ENCODE results near the gene KIAA0319L. TPM values are rescaled to one million over a fixed set of nuclear protein-coding genes. Genes with fewer than 3 reads are reported as not detected.

KIAA0319L gene
- polyA plus RNA-seq, 1 donor from 2014 or later: 38.1 TPM

- peaks cover 10% of the 10 kb centered on the region for H3K9me3 ChIP-seq (ENCODE audit: low read length)
- no peak overlapping the region for H3K9ac ChIP-seq (ENCODE audit: low read length)
Measured at GRCh38 chr1:35531368-35531767, 25.8 kb downstream of the KIAA0319L start.

DNA sequence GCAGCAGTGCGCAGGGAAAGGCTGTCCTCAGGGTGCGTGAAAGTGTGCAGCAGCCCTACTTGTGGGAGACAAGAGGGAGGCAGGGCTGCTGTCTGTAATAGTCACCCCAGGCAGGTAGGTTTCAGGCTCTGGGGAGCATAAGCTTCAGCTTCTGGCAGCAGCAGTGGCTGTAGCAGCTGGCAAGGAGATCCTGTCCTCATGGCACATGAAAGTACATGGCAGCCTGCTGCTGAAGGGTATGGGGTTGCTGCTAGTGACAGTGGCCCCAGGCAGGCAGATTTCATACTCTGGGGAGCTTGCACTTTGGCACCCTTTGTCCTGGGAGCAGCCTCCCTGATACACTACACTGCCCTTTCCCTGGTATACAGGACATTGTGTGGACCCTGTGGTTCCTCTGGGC is 26.3 kb downstream of the KIAA0319L start:
- Histone ChIP-seq H2AFZ (ENCODE audit: low read depth, low read length) (no peak overlapping the region), H3K79me2 (replicated peaks; ENCODE audit: insufficient read depth, low read length) (no peaks in the 10 kb centered on the region), H3F3A (ENCODE audit: insufficient read depth, low read length, poor library complexity, severe bottlenecking) (no peaks in the 10 kb centered on the region), H3K27me3 (ENCODE audit: insufficient read depth, low read depth, low read length) (no peaks in the 10 kb centered on the region), H3K4me3 (ENCODE audit: low read length) (no peak overlapping the region), H4K20me1 (ENCODE audit: insufficient read depth) (no peaks in the 10 kb centered on the region), H3K36me3 (ENCODE audit: insufficient read depth, low read length) (peaks cover 7% of the 10 kb centered on the region), H3K4me2 (ENCODE audit: low read length) (no peak overlapping the region), H3K9ac (ENCODE audit: low read length) (no peak overlapping the region), H3K9me2 (ENCODE audit: insufficient read depth, low read length) (no peaks in the 10 kb centered on the region), H3K9me3 (ENCODE audit: low read length) (peaks cover 10% of the 10 kb centered on the region), H3K27ac (ENCODE audit: low read length) (no peak overlapping the region)
- TF ChIP-seq SMC3 (conservative IDR thresholded peaks at IDR 0.05; ENCODE audit: poor library complexity): no peak
- no peak for TF ChIP-seq MXI1 (conservative IDR thresholded peaks at IDR 0.05; ENCODE audit: poor library complexity, severe bottlenecking)
- TF ChIP-seq EZH2 (IDR thresholded peaks at IDR 0.05; ENCODE audit: borderline replicate concordance, insufficient read depth, low read length, poor library complexity, severe bottlenecking): no peak
- TF ChIP-seq TAF1 (IDR thresholded peaks at IDR 0.05; ENCODE audit: low read depth): no peak
- TF ChIP-seq RAD21 (conservative IDR thresholded peaks at IDR 0.05): no peak
- TF ChIP-seq POLR2AphosphoS5 (IDR thresholded peaks at IDR 0.05): no peak
- TF ChIP-seq, protein P1, sequence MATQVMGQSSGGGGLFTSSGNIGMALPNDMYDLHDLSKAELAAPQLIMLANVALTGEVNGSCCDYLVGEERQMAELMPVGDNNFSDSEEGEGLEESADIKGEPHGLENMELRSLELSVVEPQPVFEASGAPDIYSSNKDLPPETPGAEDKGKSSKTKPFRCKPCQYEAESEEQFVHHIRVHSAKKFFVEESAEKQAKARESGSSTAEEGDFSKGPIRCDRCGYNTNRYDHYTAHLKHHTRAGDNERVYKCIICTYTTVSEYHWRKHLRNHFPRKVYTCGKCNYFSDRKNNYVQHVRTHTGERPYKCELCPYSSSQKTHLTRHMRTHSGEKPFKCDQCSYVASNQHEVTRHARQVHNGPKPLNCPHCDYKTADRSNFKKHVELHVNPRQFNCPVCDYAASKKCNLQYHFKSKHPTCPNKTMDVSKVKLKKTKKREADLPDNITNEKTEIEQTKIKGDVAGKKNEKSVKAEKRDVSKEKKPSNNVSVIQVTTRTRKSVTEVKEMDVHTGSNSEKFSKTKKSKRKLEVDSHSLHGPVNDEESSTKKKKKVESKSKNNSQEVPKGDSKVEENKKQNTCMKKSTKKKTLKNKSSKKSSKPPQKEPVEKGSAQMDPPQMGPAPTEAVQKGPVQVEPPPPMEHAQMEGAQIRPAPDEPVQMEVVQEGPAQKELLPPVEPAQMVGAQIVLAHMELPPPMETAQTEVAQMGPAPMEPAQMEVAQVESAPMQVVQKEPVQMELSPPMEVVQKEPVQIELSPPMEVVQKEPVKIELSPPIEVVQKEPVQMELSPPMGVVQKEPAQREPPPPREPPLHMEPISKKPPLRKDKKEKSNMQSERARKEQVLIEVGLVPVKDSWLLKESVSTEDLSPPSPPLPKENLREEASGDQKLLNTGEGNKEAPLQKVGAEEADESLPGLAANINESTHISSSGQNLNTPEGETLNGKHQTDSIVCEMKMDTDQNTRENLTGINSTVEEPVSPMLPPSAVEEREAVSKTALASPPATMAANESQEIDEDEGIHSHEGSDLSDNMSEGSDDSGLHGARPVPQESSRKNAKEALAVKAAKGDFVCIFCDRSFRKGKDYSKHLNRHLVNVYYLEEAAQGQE (IDR thresholded peaks at IDR 0.05; ENCODE audit: borderline replicate concordance): no peak
- no peak for TF ChIP-seq CTCF (IDR thresholded peaks at IDR 0.05; ENCODE audit: poor library complexity, severe bottlenecking)
- no peak for TF ChIP-seq EP300 (conservative IDR thresholded peaks at IDR 0.05; ENCODE audit: poor library complexity, severe bottlenecking)

More at GRCh38 chr1:35531368-35531767, 25.8 kb downstream of the KIAA0319L start:
- Histone ChIP-seq H3F3A (ENCODE audit: insufficient read depth, low read length, poor library complexity, severe bottlenecking) (no peaks in the 10 kb centered on the region), H3K27me3 (ENCODE audit: insufficient read depth, low read depth, low read length) (no peaks in the 10 kb centered on the region), H2AFZ (ENCODE audit: low read depth, low read length) (no peak overlapping the region), H3K79me2 (replicated peaks; ENCODE audit: insufficient read depth, low read length) (no peaks in the 10 kb centered on the region), H3K4me2 (ENCODE audit: low read length) (no peak overlapping the region), H4K20me1 (ENCODE audit: insufficient read depth) (no peaks in the 10 kb centered on the region), H3K9me2 (ENCODE audit: insufficient read depth, low read length) (no peaks in the 10 kb centered on the region), H3K27ac (ENCODE audit: low read length) (no peak overlapping the region), H3K36me3 (ENCODE audit: insufficient read depth, low read length) (peaks cover 7% of the 10 kb centered on the region), H3K4me3 (ENCODE audit: low read length) (no peak overlapping the region)
- TF ChIP-seq EZH2 (IDR thresholded peaks at IDR 0.05; ENCODE audit: borderline replicate concordance, insufficient read depth, low read length, poor library complexity, severe bottlenecking) (no peak), MXI1 (conservative IDR thresholded peaks at IDR 0.05; ENCODE audit: poor library complexity, severe bottlenecking) (no peak), TAF1 (IDR thresholded peaks at IDR 0.05; ENCODE audit: low read depth) (no peak), EP300 (conservative IDR thresholded peaks at IDR 0.05; ENCODE audit: poor library complexity, severe bottlenecking) (no peak), SMC3 (conservative IDR thresholded peaks at IDR 0.05; ENCODE audit: poor library complexity) (no peak), CTCF (IDR thresholded peaks at IDR 0.05; ENCODE audit: poor library complexity, severe bottlenecking) (no peak), POLR2AphosphoS5 (IDR thresholded peaks at IDR 0.05) (no peak), RAD21 (conservative IDR thresholded peaks at IDR 0.05) (no peak)
- TF ChIP-seq, protein P1 (IDR thresholded peaks at IDR 0.05; ENCODE audit: borderline replicate concordance): no peak
